A673 (cell line): Measurements from ENCODE around the gene PEX14.

ENCODE experiments used
- CTCF ChIP-seq: fragments of 300-800, 200-600 bp; sonication (generic); conservative IDR thresholded peaks from 2 replicates; pipeline ENCODE4 v1.5.1; 2017; ENCODE audit warnings: low read depth, mild to moderate bottlenecking, antibody characterized with exemption, low read length, moderate library complexity, mixed read lengths
- EZH2 ChIP-seq: fragments of 200-600 bp; sonication (generic); IDR thresholded peaks from 2 replicates; pipeline ENCODE4 v1.6.1; 2017; ENCODE audit warnings: borderline replicate concordance, low read depth, mild to moderate bottlenecking, mixed read lengths, antibody characterized with exemption, low read length; ENCODE audit not compliant: poor library complexity, severe bottlenecking

GRCh38 chr1:10594595-10595223 lies 120.0 kb downstream of the PEX14 start:
- TF ChIP-seq CTCF (no peak), EZH2 (no peak)
